H1 (cell line): ENCODE data around the gene C1orf115. TPM values are rescaled to one million over a fixed set of nuclear protein-coding genes. Genes with fewer than 3 reads are reported as not detected.

ENCODE experiments used
- CTCF ChIA-PET: fragments of 300-600 bp; sonication (Branson Sonifier 250); formaldehyde crosslinking; loops from one replicate; lab custom pipeline; 2021; ENCODE audit not compliant: partially characterized antibody; lab: Charles Lee
- POLR2A ChIA-PET: fragments of 300-600 bp; sonication (Branson Sonifier 250); formaldehyde crosslinking; loops from one replicate; lab custom pipeline; 2021; ENCODE audit warnings: inconsistent platforms; ENCODE audit not compliant: partially characterized antibody; lab: Charles Lee
- DNase-seq, 2 experiments: peaks; one replicate each; pipeline versions ENCODE4 v3.0.0 to v3.0.0-alpha.2; 2010 to 2022; ENCODE audit warnings: low spot score in 2 of 2, low read depth in 1 of 2, mixed read lengths in 1 of 2
- FAIRE-seq: peaks from 2 replicates; lab custom pipeline; 2011; peaks lifted over from hg19 to GRCh38; lab: Jason Lieb, UNC
- H2AFZ ChIP-seq: 2 replicates; pipeline ENCODE4 v1.8.1; 2012; ENCODE audit warnings: low read length, inconsistent platforms
- H2AK5ac ChIP-seq: 2 replicates; pipeline ENCODE4 v1.6.1; 2013; ENCODE audit warnings: low read depth, low read length
- H2BK120ac ChIP-seq: replicated peaks from 2 replicates; pipeline ENCODE3; 2013; ENCODE audit warnings: low read depth, low read length, inconsistent platforms
- H2BK12ac ChIP-seq: 2 replicates; pipeline ENCODE4 v1.6.1; 2013; ENCODE audit warnings: low read depth, low read length
- H2BK15ac ChIP-seq: 2 replicates; pipeline ENCODE4 v1.6.1; 2013; ENCODE audit warnings: low read length
- H2BK20ac ChIP-seq: 2 replicates; pipeline ENCODE4 v1.6.1; 2013; ENCODE audit warnings: low read length
- H2BK5ac ChIP-seq: 2 replicates; pipeline ENCODE4 v1.6.1; 2013; ENCODE audit warnings: low read depth, low read length
- H3K14ac ChIP-seq: 2 replicates; pipeline ENCODE4 v1.6.1; 2013; ENCODE audit warnings: inconsistent platforms; ENCODE audit not compliant: insufficient read length
- H3K18ac ChIP-seq: 2 replicates; pipeline ENCODE4 v1.6.1; 2013; ENCODE audit warnings: low read length; ENCODE audit errors: extremely low read depth
- H3K23ac ChIP-seq: 2 replicates; pipeline ENCODE4 v1.6.1; 2013; ENCODE audit warnings: inconsistent platforms; ENCODE audit not compliant: insufficient read length
- H3K23me2 ChIP-seq: 2 replicates; pipeline ENCODE4 v1.6.1; 2013; ENCODE audit warnings: low read depth, low read length
- H3K27ac ChIP-seq: 2 replicates; pipeline ENCODE4 v1.6.1; 2011; ENCODE audit warnings: low read depth, low read length, inconsistent platforms
- H3K27me3 ChIP-seq, 4 experiments: replicated peaks in 1 of 4; 1 replicate in 1 of 4; 2 replicates in 3 of 4; pipeline versions ENCODE4 v1.6.1 to v1.8.1; 2011 to 2013; ENCODE audit warnings: low read length in 3 of 4, mild to moderate bottlenecking in 3 of 4, inconsistent platforms in 2 of 4, mixed read lengths in 2 of 4, moderate library complexity in 1 of 4; ENCODE audit not compliant: control insufficient read depth in 3 of 4, insufficient read depth in 3 of 4; ENCODE audit errors: extremely low read depth in 1 of 4
- H3K36me3 ChIP-seq, 4 experiments: 2 replicates each; pipeline versions ENCODE4 v1.6.1 to v1.8.1; 2011 to 2013; ENCODE audit warnings: mild to moderate bottlenecking in 4 of 4, low read length in 3 of 4, moderate library complexity in 2 of 4, control low read depth in 1 of 4, inconsistent platforms in 1 of 4; ENCODE audit not compliant: insufficient read depth in 4 of 4, control insufficient read depth in 2 of 4
- H3K4ac ChIP-seq: replicated peaks from 2 replicates; pipeline ENCODE3; 2013; ENCODE audit warnings: low read length, low read depth, mixed read lengths, inconsistent platforms; ENCODE audit not compliant: insufficient read length
- H3K4me1 ChIP-seq, 4 experiments: replicated peaks in 1 of 4; 1 replicate in 1 of 4; 2 replicates in 3 of 4; pipeline versions ENCODE4 v1.6.1 to v1.8.1; 2011 to 2013; ENCODE audit warnings: low read length in 3 of 4, inconsistent platforms in 2 of 4, mixed read lengths in 1 of 4; ENCODE audit not compliant: insufficient read depth in 4 of 4, control insufficient read depth in 3 of 4
- H3K4me2 ChIP-seq, 2 experiments: 2 replicates each; pipeline versions ENCODE4 v1.6.1 to v1.8.1; 2011 to 2013; ENCODE audit warnings: low read depth in 2 of 2, low read length in 2 of 2, control low read depth in 1 of 2, inconsistent platforms in 1 of 2, mild to moderate bottlenecking in 1 of 2; ENCODE audit not compliant: insufficient read depth in 1 of 2
- H3K4me3 ChIP-seq, 4 experiments: fragments of 200-600, 300-600 bp in 1 of 4; sonication (generic), shearing (Covaris generic), sonication (Bioruptor Twin) in 1 of 4; 2 replicates each; pipeline versions ENCODE4 v1.5.1 to v1.8.1; 2011 to 2016; ENCODE audit warnings: low read length in 4 of 4, low read depth in 3 of 4, control low read depth in 2 of 4, inconsistent platforms in 2 of 4, mild to moderate bottlenecking in 2 of 4, mixed read lengths in 1 of 4, moderate library complexity in 1 of 4; ENCODE audit not compliant: insufficient read depth in 2 of 4; ENCODE audit errors: extremely low read depth in 1 of 4
- H3K56ac ChIP-seq: replicated peaks from 2 replicates; pipeline ENCODE3; 2013; ENCODE audit warnings: low read depth, mild to moderate bottlenecking, mixed read lengths, low read length, inconsistent platforms; ENCODE audit not compliant: insufficient read length
- H3K79me1 ChIP-seq: 2 replicates; pipeline ENCODE4 v1.6.1; 2013; ENCODE audit warnings: low read depth, low read length, control low read depth
- H3K79me2 ChIP-seq, 2 experiments: 2 replicates each; pipeline versions ENCODE4 v1.6.1 to v1.8.1; 2012 to 2013; ENCODE audit warnings: low read length in 2 of 2, mild to moderate bottlenecking in 2 of 2, inconsistent platforms in 1 of 2; ENCODE audit not compliant: insufficient read depth in 2 of 2, control insufficient read depth in 1 of 2
- H3K9ac ChIP-seq, 4 experiments: replicated peaks in 1 of 4; 1 replicate in 1 of 4; 2 replicates in 3 of 4; pipeline versions ENCODE4 v1.6.1 to v1.8.1; 2011 to 2013; ENCODE audit warnings: low read depth in 3 of 4, low read length in 3 of 4, control low read depth in 2 of 4, mild to moderate bottlenecking in 2 of 4, moderate library complexity in 2 of 4, inconsistent platforms in 1 of 4; ENCODE audit errors: extremely low read depth in 1 of 4
- H3K9me3 ChIP-seq, 2 experiments: 2 replicates each; pipeline versions ENCODE4 v1.6.1 to v1.8.1; 2012 to 2013; ENCODE audit warnings: mild to moderate bottlenecking in 2 of 2, moderate library complexity in 2 of 2, control low read depth in 1 of 2, inconsistent platforms in 1 of 2, low read depth in 1 of 2, low read length in 1 of 2, mixed read lengths in 1 of 2; ENCODE audit not compliant: insufficient read depth in 2 of 2
- H4K20me1 ChIP-seq, 2 experiments: replicated peaks in 1 of 2; 2 replicates each; pipeline versions ENCODE3 to v1.8.1; 2011 to 2013; ENCODE audit warnings: inconsistent platforms in 2 of 2, low read length in 2 of 2, mild to moderate bottlenecking in 1 of 2; ENCODE audit not compliant: insufficient read depth in 2 of 2, control insufficient read depth in 1 of 2
- H4K5ac ChIP-seq: 2 replicates; pipeline ENCODE4 v1.6.1; 2013; ENCODE audit warnings: low read length, low read depth, mixed read lengths, inconsistent platforms; ENCODE audit not compliant: insufficient read length
- H4K8ac ChIP-seq: 2 replicates; pipeline ENCODE4 v1.8.0; 2013; ENCODE audit warnings: mild to moderate bottlenecking, moderate library complexity, low read length, inconsistent platforms; ENCODE audit not compliant: insufficient read depth; ENCODE audit errors: extremely low read depth
- H4K91ac ChIP-seq: replicated peaks from 2 replicates; pipeline ENCODE3; 2013; ENCODE audit warnings: low read length, mixed read lengths, inconsistent platforms; ENCODE audit not compliant: insufficient read length
- BCL11A ChIP-seq, 2 experiments: IDR thresholded peaks; one replicate each; pipeline ENCODE4 v1.6.1; 2011; ENCODE audit warnings: low read depth in 2 of 2, low read length in 2 of 2, mild to moderate bottlenecking in 2 of 2
- CHD2 ChIP-seq: IDR thresholded peaks from 2 replicates; pipeline ENCODE4 v1.6.1; 2012; ENCODE audit warnings: low read length, improper control_type of control experiment
- CTCF ChIP-seq, 3 experiments: IDR thresholded peaks; 1 replicate in 2 of 3; 2 replicates in 1 of 3; pipeline versions ENCODE4 v1.5.1 to v1.6.1; 2011; ENCODE audit warnings: low read length in 3 of 3, mild to moderate bottlenecking in 3 of 3, inconsistent platforms in 2 of 3, low read depth in 1 of 3, moderate library complexity in 1 of 3; ENCODE audit not compliant: insufficient read depth in 1 of 3; ENCODE audit errors: control extremely low read depth in 1 of 3
- NANOG ChIP-seq: IDR thresholded peaks from 2 replicates; pipeline ENCODE4 v1.6.1; 2011; ENCODE audit warnings: low read length, low read depth, mild to moderate bottlenecking, inconsistent platforms; ENCODE audit not compliant: insufficient read depth, poor library complexity, severe bottlenecking
- RAD21 ChIP-seq, 2 experiments: IDR thresholded peaks in 1 of 2; conservative IDR thresholded peaks in 1 of 2; 2 replicates each; pipeline ENCODE4 v1.6.1; 2011; ENCODE audit warnings: low read depth in 2 of 2, low read length in 2 of 2, improper control_type of control experiment in 1 of 2, inconsistent platforms in 1 of 2, mild to moderate bottlenecking in 1 of 2, moderate library complexity in 1 of 2
- RXRA ChIP-seq: IDR thresholded peaks from 2 replicates; pipeline ENCODE4 v1.6.1; 2011; ENCODE audit warnings: low read depth, mild to moderate bottlenecking, low read length, moderate library complexity; ENCODE audit not compliant: insufficient read depth
- SIRT6 ChIP-seq: IDR thresholded peaks from one replicate; pipeline ENCODE4 v1.7.1; 2012; ENCODE audit warnings: low read length, inconsistent platforms
- TAF7 ChIP-seq: optimal IDR thresholded peaks from 2 replicates; pipeline ENCODE3; 2011; ENCODE audit warnings: low read depth, mild to moderate bottlenecking, inconsistent platforms, low read length, moderate library complexity, borderline replicate concordance
- TCF12 ChIP-seq: IDR thresholded peaks from 2 replicates; pipeline ENCODE4 v1.6.1; 2011; ENCODE audit warnings: low read depth, mild to moderate bottlenecking, low read length
- TEAD4 ChIP-seq: IDR thresholded peaks from 2 replicates; pipeline ENCODE4 v1.6.1; 2012; ENCODE audit warnings: low read depth, low read length, inconsistent platforms, mixed read lengths
- WGBS, 2 experiments: shearing (Covaris generic) in 1 of 2; methylation state at CpG; one replicate each; pipeline versions ENCODE4 v1.1.6 to v1.1.7; 2013 to 2015; ENCODE audit warnings: low lambda C conversion rate in 2 of 2, mixed read lengths in 2 of 2, inconsistent platforms in 1 of 2, low coverage in 1 of 2, missing lambda C conversion rate in 1 of 2; ENCODE audit not compliant: insufficient replicate concordance in 2 of 2, insufficient coverage in 1 of 2, insufficient read length in 1 of 2; ENCODE audit errors: extremely low coverage in 1 of 2, missing lambda C conversion rate in 1 of 2; 5-methylcytosine and 5-hydroxymethylcytosine counted together
- polyA plus RNA-seq, 7 experiments: library from polyadenylated mRNA; depleted of rRNA in 3 of 7; stranded (reverse) in 5 of 7; unstranded in 2 of 7; fragments of >200 nt in 5 of 7; fragments of 200-250 nt in 2 of 7; gene quantifications; 1 replicate in 5 of 7; 2 replicates in 1 of 7; 4 replicates in 1 of 7; pipeline versions ENCODE4 v1.2.1 to v1.2.3, GENCODE V29; 2011 to 2013; ENCODE audit warnings: missing spikeins in 2 of 7, mixed read lengths in 2 of 7
- total RNA-seq: library from RNA; stranded (reverse); fragmentation: NEBNext Ultra II Directional; extraction: Animal tissue kit (Norgen Biotek cat#: 25700); gene quantifications from 2 replicates; pipeline ENCODE4 v1.2.1, GENCODE V29; 2021

C1orf115 gene
- total and polyA plus RNA-seq, 2 of the 8 experiments (the other 6 are each of a cell fraction or from before 2014, with no cell fraction given), result 3.5 to 5.6 TPM

- Histone ChIP-seq H3K23me2 (no peaks in the 10 kb centered on the region; the same call in 1 of the 2 replicates), H3K4ac (no peak overlapping the region), H2BK120ac (no peak overlapping the region), H3K56ac (no peak overlapping the region), H3K14ac (no peak overlapping the region), H3K18ac (no peak overlapping the region), H2BK20ac (no peak overlapping the region), H3K27ac (no peak overlapping the region), H4K8ac (no peak overlapping the region), H3K4me1 (peaks cover 0 to 2% (median 0%) of the 10 kb centered on the region in 4 experiments; a peak in 1 of 7 replicates), H3K27me3 (no peaks in the 10 kb centered on the region), H2AFZ (peak overlapping the region; percentile 49; the same call in 1 of the 2 replicates), H4K5ac (no peak overlapping the region), H2BK5ac (no peak overlapping the region), H2BK12ac (no peak overlapping the region), H3K4me2 (peak overlapping the region in 1 of 2 experiments; percentile 44; a peak in 1 of 4 replicates), H4K91ac (no peak overlapping the region), H2AK5ac (no peak overlapping the region), H3K9me3 (no peaks in the 10 kb centered on the region), H3K23ac (no peak overlapping the region), H3K36me3 (no peaks in the 10 kb centered on the region), H3K9ac (no peak overlapping the region), H3K79me2 (no peaks in the 10 kb centered on the region), H3K4me3 (peak overlapping the region in 1 of 4 experiments; percentile 33; a peak in 1 of 8 replicates), H3K79me1 (no peaks in the 10 kb centered on the region), H4K20me1 (no peaks in the 10 kb centered on the region), H2BK15ac (no peak overlapping the region)
- ChIA-PET POLR2A (interaction anchor here (0.7 to 2.6 kb wide), 4 partner anchors 9 to 53 kb away, joined by 3 to 14 read pairs (median 4); partner anchors contain the start of genes MTARC1 and MTARC2), CTCF (interaction anchor here (0.6 to 4.0 kb wide), 40 partner anchors 9 to 794 kb away, joined by 3 to 27 read pairs (median 4); partner anchors contain the start of genes MTARC1 and MTARC2)
- 11% methylated on average over 14 of the region's 15 CpGs; no CpG with 5 or more reads in 1 of the 2 experiments for WGBS, 2 experiments
- peak; percentile 78 for FAIRE-seq
- peak; percentile 73 to 97 for DNase-seq
- TF ChIP-seq TAF7 (peak; percentile 72), SIRT6 (no peak), TCF12 (no peak), TEAD4 (peak; percentile 42; the same call in 1 of the 2 replicates), NANOG (no peak), CTCF (IDR thresholded peaks at IDR 0.05; ENCODE audit: control extremely low read depth in 1 of 3, insufficient read depth in 1 of 3, low read depth in 1 of 3, low read length in 3 of 3) (peak; percentile 78 to 91 (median 87)), RAD21 (IDR thresholded peaks at IDR 0.05 in 1 of 2, conservative IDR thresholded peaks at IDR 0.05 in 1 of 2; ENCODE audit: low read depth in 2 of 2, low read length in 2 of 2) (peak; percentile 83 to 84), CHD2 (no peak), BCL11A (IDR thresholded peaks at IDR 0.05; ENCODE audit: low read depth in 2 of 2, low read length in 2 of 2) (no peak), RXRA (no peak)
These were observed 43.0 kb downstream of the C1orf115 start for GRCh38 chr1:220733086-220733601.
